Keratinocyte (primary cell): ENCODE results near the gene GDF2. TPM values are rescaled to one million over a fixed set of nuclear protein-coding genes. Genes with fewer than 3 reads are reported as not detected.

ENCODE experiments used
- DNase-seq: peaks from one replicate; pipeline ENCODE4 v3.0.0-alpha.2; 2011; ENCODE audit warnings: low read depth, missing footprints, low spot score
- FAIRE-seq: peaks from 2 replicates; lab custom pipeline; 2011; peaks lifted over from hg19 to GRCh38; lab: Jason Lieb, UNC
- H2AFZ ChIP-seq: 2 replicates; pipeline ENCODE4 v1.6.0; 2012; ENCODE audit warnings: low read length, control low read depth, inconsistent platforms; ENCODE audit not compliant: control insufficient read depth
- H3K27ac ChIP-seq: 2 replicates; pipeline ENCODE4 v1.5.1; 2011; ENCODE audit warnings: low read length; ENCODE audit not compliant: control insufficient read depth, insufficient read depth
- H3K27me3 ChIP-seq: 3 replicates; pipeline ENCODE4 v1.6.0; 2011; ENCODE audit warnings: low read length; ENCODE audit not compliant: control insufficient read depth, insufficient read depth; ENCODE audit errors: extremely low read depth
- H3K36me3 ChIP-seq, 2 experiments: 2 replicates in 1 of 2; 3 replicates in 1 of 2; pipeline ENCODE4 v1.5.1; 2011; ENCODE audit warnings: low read length in 2 of 2, mild to moderate bottlenecking in 1 of 2; ENCODE audit not compliant: control insufficient read depth in 2 of 2, insufficient read depth in 2 of 2; ENCODE audit errors: extremely low read depth in 1 of 2
- H3K4me1 ChIP-seq: 3 replicates; pipeline ENCODE4 v1.5.1; 2011; ENCODE audit warnings: low read length; ENCODE audit not compliant: control insufficient read depth, insufficient read depth; ENCODE audit errors: extremely low read depth
- H3K4me2 ChIP-seq: 3 replicates; pipeline ENCODE4 v1.6.0; 2011; ENCODE audit warnings: low read depth, low read length; ENCODE audit not compliant: control insufficient read depth, insufficient read depth; ENCODE audit errors: extremely low read depth
- H3K4me3 ChIP-seq, 3 experiments: fragments of 200-600 bp in 1 of 3; sonication (generic) in 1 of 3; 2 replicates in 2 of 3; 3 replicates in 1 of 3; pipeline ENCODE4 v1.5.1; 2011 to 2016; ENCODE audit warnings: low read length in 3 of 3, mild to moderate bottlenecking in 3 of 3, control low read depth in 2 of 3, inconsistent platforms in 1 of 3, low read depth in 1 of 3, mixed read lengths in 1 of 3, mixed run types in 1 of 3, moderate library complexity in 1 of 3; ENCODE audit not compliant: control insufficient read depth in 2 of 3, insufficient read depth in 2 of 3; ENCODE audit errors: extremely low read depth in 1 of 3
- H3K79me2 ChIP-seq: 2 replicates; pipeline ENCODE4 v1.6.0; 2012; ENCODE audit warnings: low read length; ENCODE audit not compliant: control insufficient read depth, insufficient read depth
- H3K9ac ChIP-seq: 3 replicates; pipeline ENCODE4 v1.6.0; 2011; ENCODE audit warnings: low read length; ENCODE audit not compliant: control insufficient read depth, insufficient read depth; ENCODE audit errors: extremely low read depth
- H3K9me1 ChIP-seq: 3 replicates; pipeline ENCODE4 v1.6.0; 2011; ENCODE audit warnings: low read length; ENCODE audit not compliant: control insufficient read depth, insufficient read depth; ENCODE audit errors: extremely low read depth
- H3K9me3 ChIP-seq: 2 replicates; pipeline ENCODE4 v1.5.1; 2012; ENCODE audit warnings: low read depth, low read length; ENCODE audit not compliant: control insufficient read depth
- H4K20me1 ChIP-seq: 3 replicates; pipeline ENCODE4 v1.6.0; 2011; ENCODE audit warnings: low read length; ENCODE audit not compliant: control insufficient read depth, insufficient read depth; ENCODE audit errors: extremely low read depth
- CTCF ChIP-seq, 3 experiments: IDR thresholded peaks in 1 of 3; conservative IDR thresholded peaks in 1 of 3; optimal IDR thresholded peaks in 1 of 3; 2 replicates in 2 of 3; 3 replicates in 1 of 3; pipeline versions ENCODE3 to v1.5.1; 2011; ENCODE audit warnings: low read length in 3 of 3, mild to moderate bottlenecking in 3 of 3, moderate library complexity in 2 of 3, control low read depth in 1 of 3, inconsistent platforms in 1 of 3; ENCODE audit not compliant: insufficient read depth in 2 of 3; ENCODE audit errors: extremely low read depth in 1 of 3
- EZH2 ChIP-seq: IDR thresholded peaks from one replicate; pipeline ENCODE4 v1.6.1; 2012; ENCODE audit warnings: inconsistent platforms, mild to moderate bottlenecking, low read length, moderate library complexity
- dilution Hi-C: fragments of 300-500 bp; cut with MboI; formaldehyde crosslinking; loops from one replicate; pipeline ENCODE4 v1.7.0; 2020; ENCODE audit warnings: low sequenced_read_pairs; ENCODE audit not compliant: extremely low pct_ligation_motif_present
- polyA plus RNA-seq, 5 experiments: library from polyadenylated mRNA; depleted of rRNA in 3 of 5; stranded (reverse) in 3 of 5; stranded (forward) in 1 of 5; unstranded in 1 of 5; fragments of >200 nt; gene quantifications; 1 replicate in 1 of 5; 2 replicates in 3 of 5; 3 replicates in 1 of 5; pipeline versions ENCODE4 v1.2.1 to v1.2.3, GENCODE V29; 2011 to 2012; ENCODE audit warnings: missing spikeins in 2 of 5, low read depth in 1 of 5, low replicate concordance in 1 of 5

The GDF2 gene
- polyA plus RNA-seq, 1 donor (not counting 4 experiments of a cell fraction or from before 2014, with no cell fraction given), result not detected

DNA sequence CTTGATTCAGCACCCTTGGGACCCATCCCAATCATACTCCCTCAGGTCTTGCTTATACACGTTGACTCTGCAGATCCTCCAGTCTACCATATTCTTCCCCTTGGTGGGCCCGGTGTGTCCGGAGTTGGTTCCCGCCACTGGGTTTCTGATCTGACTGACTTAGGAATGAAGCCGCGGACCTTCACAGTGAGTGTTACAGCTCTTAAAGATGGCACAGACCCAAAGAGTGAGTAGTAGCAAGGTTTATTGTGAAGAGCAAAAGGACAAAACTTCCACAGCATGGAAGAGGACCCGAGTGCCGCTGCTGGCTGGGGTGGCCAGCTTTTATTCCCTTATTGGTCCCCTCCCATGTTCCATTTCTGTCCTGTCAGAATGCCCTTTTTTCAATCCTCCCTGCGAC, 28.2 kb upstream of the GDF2 start:
- Histone ChIP-seq H3K4me2 (no peak overlapping the region), H3K27ac (no peak overlapping the region), H4K20me1 (no peaks in the 10 kb centered on the region), H3K27me3 (peaks cover 33% of the 10 kb centered on the region), H3K79me2 (no peaks in the 10 kb centered on the region), H3K9me3 (no peaks in the 10 kb centered on the region), H2AFZ (no peak overlapping the region), H3K9ac (no peak overlapping the region), H3K9me1 (no peaks in the 10 kb centered on the region), H3K36me3 (no peaks in the 10 kb centered on the region), H3K4me1 (no peaks in the 10 kb centered on the region), H3K4me3 (no peak overlapping the region)
- FAIRE-seq, result no peak
- DNase-seq, result no peak
- dilution Hi-C loops, result no loop called here
- TF ChIP-seq EZH2 (no peak), CTCF (optimal IDR thresholded peaks at IDR 0.05 in 1 of 3, IDR thresholded peaks at IDR 0.05 in 1 of 3, conservative IDR thresholded peaks at IDR 0.05 in 1 of 3; ENCODE audit: extremely low read depth in 1 of 3, insufficient read depth in 2 of 3, low read length in 3 of 3) (no peak)

- H3K4me3 ChIP-seq, result no peak overlapping the region
- H3K9me3 ChIP-seq, result no peaks in the 10 kb centered on the region
- H3K4me2 ChIP-seq, result no peak overlapping the region
- no peaks in the 10 kb centered on the region for H3K4me1 ChIP-seq
- H3K27me3 ChIP-seq, result peaks cover 33% of the 10 kb centered on the region
- H3K9me1 ChIP-seq, result no peaks in the 10 kb centered on the region
- no peak overlapping the region for H3K9ac ChIP-seq
- dilution Hi-C loops, result no loop called here
- no peak overlapping the region for H3K27ac ChIP-seq
- TF ChIP-seq EZH2 (no peak), CTCF (optimal IDR thresholded peaks at IDR 0.05 in 1 of 3, IDR thresholded peaks at IDR 0.05 in 1 of 3, conservative IDR thresholded peaks at IDR 0.05 in 1 of 3; ENCODE audit: extremely low read depth in 1 of 3, insufficient read depth in 2 of 3, low read length in 3 of 3) (no peak)
- H2AFZ ChIP-seq, result no peak overlapping the region
- H4K20me1 ChIP-seq, result no peaks in the 10 kb centered on the region
- no peak for FAIRE-seq
- no peaks in the 10 kb centered on the region for H3K36me3 ChIP-seq
- DNase-seq, result no peak
- H3K79me2 ChIP-seq, result no peaks in the 10 kb centered on the region
Observed at GRCh38 chr10:47294501-47294900, 27.8 kb upstream of the GDF2 start.
